PC-9 (cell line): ENCODE data around the gene PDXDC1.
"Not testable (repeated sequence)": the region's sequence is repeated elsewhere in the genome, so short reads cannot be mapped to it uniquely, and the experiment has no call there.

ENCODE experiments used
- EZH2 ChIP-seq: fragments of 200-600 bp; sonication (generic); IDR thresholded peaks from 2 replicates; pipeline ENCODE4 v1.8.0; 2017; ENCODE audit warnings: antibody characterized with exemption, low read depth
- TF ChIP-seq, protein P1 (sequence below): fragments of 200-600 bp; sonication (generic); conservative IDR thresholded peaks from 2 replicates; pipeline ENCODE4 v1.6.1; 2017; ENCODE audit warnings: mixed run types, antibody characterized with exemption, mild to moderate bottlenecking, moderate library complexity

GRCh38 chr16:15159671-15160070 lies 184.8 kb downstream of the PDXDC1 start:
- TF ChIP-seq, protein P1, sequence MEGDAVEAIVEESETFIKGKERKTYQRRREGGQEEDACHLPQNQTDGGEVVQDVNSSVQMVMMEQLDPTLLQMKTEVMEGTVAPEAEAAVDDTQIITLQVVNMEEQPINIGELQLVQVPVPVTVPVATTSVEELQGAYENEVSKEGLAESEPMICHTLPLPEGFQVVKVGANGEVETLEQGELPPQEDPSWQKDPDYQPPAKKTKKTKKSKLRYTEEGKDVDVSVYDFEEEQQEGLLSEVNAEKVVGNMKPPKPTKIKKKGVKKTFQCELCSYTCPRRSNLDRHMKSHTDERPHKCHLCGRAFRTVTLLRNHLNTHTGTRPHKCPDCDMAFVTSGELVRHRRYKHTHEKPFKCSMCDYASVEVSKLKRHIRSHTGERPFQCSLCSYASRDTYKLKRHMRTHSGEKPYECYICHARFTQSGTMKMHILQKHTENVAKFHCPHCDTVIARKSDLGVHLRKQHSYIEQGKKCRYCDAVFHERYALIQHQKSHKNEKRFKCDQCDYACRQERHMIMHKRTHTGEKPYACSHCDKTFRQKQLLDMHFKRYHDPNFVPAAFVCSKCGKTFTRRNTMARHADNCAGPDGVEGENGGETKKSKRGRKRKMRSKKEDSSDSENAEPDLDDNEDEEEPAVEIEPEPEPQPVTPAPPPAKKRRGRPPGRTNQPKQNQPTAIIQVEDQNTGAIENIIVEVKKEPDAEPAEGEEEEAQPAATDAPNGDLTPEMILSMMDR, result not testable (repeated sequence)
- TF ChIP-seq EZH2, result not testable (repeated sequence)
